ENCODE results near the gene TMEM52.

Gene TMEM52

DNA sequence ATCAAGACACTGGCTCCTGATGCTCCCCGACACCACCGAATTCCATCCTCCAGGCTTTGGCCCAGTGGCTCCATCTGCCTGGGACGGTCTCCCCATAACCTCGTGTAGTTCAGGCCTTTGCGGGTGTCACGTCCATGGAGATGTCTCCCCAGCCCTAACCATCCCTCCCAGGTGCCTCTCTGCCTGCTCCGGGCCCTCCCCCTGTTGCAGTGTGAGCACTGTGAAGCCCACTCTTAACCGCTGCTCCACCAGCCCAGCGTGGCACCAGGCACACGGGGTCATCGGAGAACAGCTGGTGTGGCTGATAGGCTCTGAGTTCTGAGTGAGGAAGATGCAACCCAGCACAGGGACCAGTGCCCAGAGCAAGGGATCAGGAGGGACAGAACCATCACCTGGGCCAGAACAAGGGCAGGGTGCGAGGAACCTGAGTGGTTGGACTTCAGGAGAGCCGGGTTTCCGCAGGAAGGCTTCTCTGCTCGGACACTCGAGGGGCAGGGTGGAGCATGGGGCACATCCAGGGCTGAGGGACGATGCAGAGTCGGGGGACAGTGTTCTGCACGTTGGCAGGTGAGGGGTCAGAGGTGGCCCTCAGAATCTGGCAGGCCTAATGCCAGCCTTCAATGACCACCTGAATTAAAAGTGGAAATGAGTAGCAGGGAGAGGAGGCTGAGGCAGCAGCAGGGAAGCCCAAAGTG is 25.6 kb downstream of the TMEM52 start:
- no peak for DNase-seq
- peaks cover 14 to 71% (median 54%) of the 10 kb centered on the region in 4 experiments for H3K4me1 ChIP-seq (ENCODE audit: control extremely low read depth in 1 of 4, control insufficient read depth in 4 of 4, insufficient read depth in 4 of 4, low read length in 3 of 4)
- no peak overlapping the region for H3K4me3 ChIP-seq (ENCODE audit: control insufficient read depth in 1 of 7, extremely low read depth in 1 of 7, insufficient read depth in 4 of 7, low read depth in 2 of 7, low read length in 6 of 7)
- H3K27me3 ChIP-seq (replicated peaks in 2 of 5; ENCODE audit: control insufficient read depth in 4 of 5, insufficient read depth in 5 of 5, low read length in 4 of 5), result no peaks in the 10 kb centered on the region
- 96% methylated on average over 17 of the region's 19 CpGs for WGBS (ENCODE audit: insufficient coverage)
- no peaks in the 10 kb centered on the region for H3K9me3 ChIP-seq (ENCODE audit: control extremely low read depth in 1 of 5, control insufficient read depth in 4 of 5, insufficient read depth in 2 of 5, low read depth in 1 of 5, low read length in 4 of 5)
- H3K27ac ChIP-seq (ENCODE audit: insufficient read depth in 1 of 2, low read depth in 1 of 2, low read length in 2 of 2, poor library complexity in 1 of 2, severe bottlenecking in 2 of 2), result no peak overlapping the region
- ChIA-PET CTCF (interaction anchor here (1.2 to 7.0 kb wide), 2 partner anchors 12 to 14 kb away, joined by 3 to 110 read pairs; no protein-coding TSS in a partner anchor), POLR2A (no interaction called here)
- H3K36me3 ChIP-seq (ENCODE audit: control insufficient read depth in 4 of 4, insufficient read depth in 4 of 4, low read length in 3 of 4), result no peaks in the 10 kb centered on the region

DNA sequence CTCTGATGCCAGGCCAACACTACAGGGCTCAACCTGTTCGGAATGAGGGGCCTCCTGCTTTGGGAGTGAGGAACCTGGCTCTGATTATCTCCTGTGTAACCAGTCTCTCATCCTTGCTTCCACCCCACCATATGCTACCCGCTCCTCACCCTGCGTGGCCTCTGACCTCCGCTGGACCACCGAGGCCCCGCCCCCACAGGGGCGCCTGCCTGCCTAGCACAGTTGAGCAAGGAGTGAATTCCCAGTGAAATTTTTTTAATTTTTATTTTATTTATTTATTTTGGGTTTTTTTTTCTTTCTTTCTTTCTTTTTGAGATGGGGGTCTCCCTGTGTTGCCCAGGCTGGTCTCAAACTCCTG is 26.3 kb downstream of the TMEM52 start:
- Histone ChIP-seq H3K4me1 (ENCODE audit: control extremely low read depth in 1 of 4, control insufficient read depth in 4 of 4, insufficient read depth in 4 of 4, low read length in 3 of 4) (peaks cover 19 to 71% (median 56%) of the 10 kb centered on the region in 4 experiments), H3K36me3 (ENCODE audit: control insufficient read depth in 4 of 4, insufficient read depth in 4 of 4, low read length in 3 of 4) (no peaks in the 10 kb centered on the region), H3K27ac (ENCODE audit: insufficient read depth in 1 of 2, low read depth in 1 of 2, low read length in 2 of 2, poor library complexity in 1 of 2, severe bottlenecking in 2 of 2) (peak overlapping the region in 1 of 2 experiments; percentile 84), H3K27me3 (replicated peaks in 2 of 5; ENCODE audit: control insufficient read depth in 4 of 5, insufficient read depth in 5 of 5, low read length in 4 of 5) (no peaks in the 10 kb centered on the region), H3K9me3 (ENCODE audit: control extremely low read depth in 1 of 5, control insufficient read depth in 4 of 5, insufficient read depth in 2 of 5, low read depth in 1 of 5, low read length in 4 of 5) (no peaks in the 10 kb centered on the region), H3K4me3 (ENCODE audit: control insufficient read depth in 1 of 7, extremely low read depth in 1 of 7, insufficient read depth in 4 of 7, low read depth in 2 of 7, low read length in 6 of 7) (peak overlapping the region in 3 of 7 experiments; percentile 63 to 87 (median 72))
- ChIA-PET POLR2A (interaction anchor here (1.5 kb wide), 1 partner anchor 13 kb away, joined by 10 read pairs; no protein-coding TSS in a partner anchor), CTCF (interaction anchor here (1.2 to 2.0 kb wide), 3 partner anchors 8 to 13 kb away, joined by 3 to 12 read pairs (median 9); no protein-coding TSS in a partner anchor)
- no peak for DNase-seq
- 100% methylated on average over 1 of the region's 7 CpGs for WGBS (ENCODE audit: insufficient coverage)

DNA sequence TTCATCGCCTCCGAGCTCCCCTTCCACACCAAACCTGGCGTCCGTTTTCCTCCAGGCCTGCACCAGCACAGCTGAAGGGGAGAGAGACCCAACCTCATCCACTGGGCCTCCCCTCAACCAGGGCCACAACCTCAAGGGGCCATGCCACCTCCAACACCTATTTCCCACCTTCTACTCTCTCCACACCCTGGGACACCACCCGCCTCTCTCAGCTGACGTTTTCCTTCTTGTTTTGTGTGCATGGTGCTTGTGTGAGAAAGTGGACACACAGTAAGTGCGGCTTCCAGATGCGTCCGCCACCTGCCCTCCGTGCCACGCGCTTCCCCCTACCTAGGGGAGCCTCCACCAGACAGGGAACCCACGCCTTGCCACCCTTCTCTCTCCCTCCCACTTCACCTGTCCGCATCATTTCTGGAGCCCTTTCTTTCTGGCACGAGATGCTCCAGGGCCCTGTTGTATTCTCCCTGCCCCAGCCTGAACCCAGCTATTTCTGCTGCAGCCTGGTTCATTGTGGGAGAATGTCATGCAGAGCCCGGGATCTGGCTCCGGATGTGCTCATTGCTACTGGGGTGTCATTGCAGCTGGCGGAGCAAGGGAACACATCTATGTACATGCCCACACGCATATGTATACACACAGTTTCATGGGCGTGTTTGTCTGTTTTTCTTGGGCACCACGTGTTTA is 26.9 kb downstream of the TMEM52 start:
- peak in 1 of 3 donors; percentile 45 for DNase-seq
- ChIA-PET CTCF (interaction anchor here (1.2 to 2.0 kb wide), 4 partner anchors 9 to 13 kb away, joined by 3 to 12 read pairs (median 6); no protein-coding TSS in a partner anchor), POLR2A (interaction anchor here (0.6 to 1.5 kb wide), 4 partner anchors 10 to 449 kb away, joined by 3 to 10 read pairs (median 3); no protein-coding TSS in a partner anchor)
- no peaks in the 10 kb centered on the region for H3K9me3 ChIP-seq (ENCODE audit: control extremely low read depth in 1 of 5, control insufficient read depth in 4 of 5, insufficient read depth in 2 of 5, low read depth in 1 of 5, low read length in 4 of 5)
- 49% methylated on average over 12 of the region's 21 CpGs for WGBS (ENCODE audit: insufficient coverage)
- H3K27me3 ChIP-seq (replicated peaks in 2 of 5; ENCODE audit: control insufficient read depth in 4 of 5, insufficient read depth in 5 of 5, low read length in 4 of 5), result no peaks in the 10 kb centered on the region
- peaks cover 19 to 69% (median 52%) of the 10 kb centered on the region in 4 experiments for H3K4me1 ChIP-seq (ENCODE audit: control extremely low read depth in 1 of 4, control insufficient read depth in 4 of 4, insufficient read depth in 4 of 4, low read length in 3 of 4)
- H3K36me3 ChIP-seq (ENCODE audit: control insufficient read depth in 4 of 4, insufficient read depth in 4 of 4, low read length in 3 of 4), result no peaks in the 10 kb centered on the region
- H3K4me3 ChIP-seq (ENCODE audit: control insufficient read depth in 1 of 7, extremely low read depth in 1 of 7, insufficient read depth in 4 of 7, low read depth in 2 of 7, low read length in 6 of 7), result peak overlapping the region; percentile 49 to 87 (median 67)
- H3K27ac ChIP-seq (ENCODE audit: insufficient read depth in 1 of 2, low read depth in 1 of 2, low read length in 2 of 2, poor library complexity in 1 of 2, severe bottlenecking in 2 of 2), result peak overlapping the region; percentile 33 to 84

GRCh38 chr1:1891349-1892078 is 27.6 kb downstream of the TMEM52 start:
- Histone ChIP-seq H3K9me3 (ENCODE audit: control extremely low read depth in 1 of 5, control insufficient read depth in 4 of 5, insufficient read depth in 2 of 5, low read depth in 1 of 5, low read length in 4 of 5) (no peaks in the 10 kb centered on the region), H3K36me3 (ENCODE audit: control insufficient read depth in 4 of 4, insufficient read depth in 4 of 4, low read length in 3 of 4) (no peaks in the 10 kb centered on the region), H3K27me3 (replicated peaks in 2 of 5; ENCODE audit: control insufficient read depth in 4 of 5, insufficient read depth in 5 of 5, low read length in 4 of 5) (no peaks in the 10 kb centered on the region), H3K4me1 (ENCODE audit: control extremely low read depth in 1 of 4, control insufficient read depth in 4 of 4, insufficient read depth in 4 of 4, low read length in 3 of 4) (peaks cover 19 to 69% (median 51%) of the 10 kb centered on the region in 4 experiments), H3K4me3 (ENCODE audit: control insufficient read depth in 1 of 7, extremely low read depth in 1 of 7, insufficient read depth in 4 of 7, low read depth in 2 of 7, low read length in 6 of 7) (peak overlapping the region; percentile 51 to 87 (median 72)), H3K27ac (ENCODE audit: insufficient read depth in 1 of 2, low read depth in 1 of 2, low read length in 2 of 2, poor library complexity in 1 of 2, severe bottlenecking in 2 of 2) (peak overlapping the region; percentile 33 to 84)
- ChIA-PET POLR2A (interaction anchor here (0.6 to 1.5 kb wide), 5 partner anchors 8 to 448 kb away, joined by 3 to 10 read pairs (median 3); no protein-coding TSS in a partner anchor), CTCF (interaction anchor here (1.2 to 2.0 kb wide), 3 partner anchors 9 to 14 kb away, joined by 3 to 12 read pairs (median 9); no protein-coding TSS in a partner anchor)
- peak; percentile 54 to 86 (median 81) for DNase-seq
- WGBS (ENCODE audit: insufficient coverage), result 1% methylated on average over 39 of the region's 59 CpGs

GRCh38 chr1:1890506-1891348 is 28.4 kb downstream of the TMEM52 start, which contains the start of gene GNB1:
TSS of gene GNB1 (minus strand) at chr1:1891087. CDS start at chr1:1825453, 65,634 bp downstream.
- Histone ChIP-seq H3K27me3 (replicated peaks in 2 of 5; ENCODE audit: control insufficient read depth in 4 of 5, insufficient read depth in 5 of 5, low read length in 4 of 5) (no peaks in the 10 kb centered on the region), H3K4me3 (ENCODE audit: control insufficient read depth in 1 of 7, extremely low read depth in 1 of 7, insufficient read depth in 4 of 7, low read depth in 2 of 7, low read length in 6 of 7) (peak within 1 kb of the TSS; percentile 72 to 92 (median 84)), H3K4me1 (ENCODE audit: control extremely low read depth in 1 of 4, control insufficient read depth in 4 of 4, insufficient read depth in 4 of 4, low read length in 3 of 4) (peaks cover 19 to 64% (median 50%) of the 10 kb centered on the region in 4 experiments), H3K27ac (ENCODE audit: insufficient read depth in 1 of 2, low read depth in 1 of 2, low read length in 2 of 2, poor library complexity in 1 of 2, severe bottlenecking in 2 of 2) (peak within 1 kb of the TSS; percentile 84 to 96), H3K9me3 (ENCODE audit: control extremely low read depth in 1 of 5, control insufficient read depth in 4 of 5, insufficient read depth in 2 of 5, low read depth in 1 of 5, low read length in 4 of 5) (no peaks in the 10 kb centered on the region), H3K36me3 (ENCODE audit: control insufficient read depth in 4 of 4, insufficient read depth in 4 of 4, low read length in 3 of 4) (no peaks in the 10 kb centered on the region)
- ChIA-PET POLR2A (interaction anchor here (0.6 to 1.1 kb wide), 2 partner anchors 9 to 98 kb away, joined by 3 to 4 read pairs; no protein-coding TSS in a partner anchor), CTCF (interaction anchor here (1.2 to 2.0 kb wide), 3 partner anchors 10 to 15 kb away, joined by 3 to 12 read pairs (median 9); no protein-coding TSS in a partner anchor)
- DNase-seq, result peak; percentile 87 to 96 (median 94)
- under 1% methylated on average over 64 of the region's 137 CpGs for WGBS (ENCODE audit: insufficient coverage)

Data from common myeloid progenitor, CD34-positive (primary cell).